ENCODE data around the gene ELF4.

DNA sequence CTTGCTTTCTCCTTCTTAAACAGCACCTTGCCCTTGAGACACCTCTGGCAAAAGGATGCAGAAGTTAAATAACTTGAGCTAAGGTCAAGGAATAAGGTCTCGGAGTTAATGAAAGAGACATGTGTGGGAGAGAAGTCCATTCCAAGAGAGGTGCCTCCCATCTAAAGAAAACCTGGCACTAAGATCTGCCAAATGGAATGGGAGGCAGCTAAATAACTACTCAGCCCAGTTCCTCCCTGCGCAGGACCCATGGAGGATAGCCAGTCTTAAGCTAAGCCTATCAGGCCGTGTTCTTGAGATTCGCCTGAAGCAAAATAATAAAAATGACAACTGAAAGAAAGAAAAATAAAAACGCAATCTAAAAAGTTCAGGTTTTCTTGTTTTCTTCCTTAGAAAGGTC is 20.7 kb upstream of the ELF4 start:
- TF ChIP-seq, protein P1, sequence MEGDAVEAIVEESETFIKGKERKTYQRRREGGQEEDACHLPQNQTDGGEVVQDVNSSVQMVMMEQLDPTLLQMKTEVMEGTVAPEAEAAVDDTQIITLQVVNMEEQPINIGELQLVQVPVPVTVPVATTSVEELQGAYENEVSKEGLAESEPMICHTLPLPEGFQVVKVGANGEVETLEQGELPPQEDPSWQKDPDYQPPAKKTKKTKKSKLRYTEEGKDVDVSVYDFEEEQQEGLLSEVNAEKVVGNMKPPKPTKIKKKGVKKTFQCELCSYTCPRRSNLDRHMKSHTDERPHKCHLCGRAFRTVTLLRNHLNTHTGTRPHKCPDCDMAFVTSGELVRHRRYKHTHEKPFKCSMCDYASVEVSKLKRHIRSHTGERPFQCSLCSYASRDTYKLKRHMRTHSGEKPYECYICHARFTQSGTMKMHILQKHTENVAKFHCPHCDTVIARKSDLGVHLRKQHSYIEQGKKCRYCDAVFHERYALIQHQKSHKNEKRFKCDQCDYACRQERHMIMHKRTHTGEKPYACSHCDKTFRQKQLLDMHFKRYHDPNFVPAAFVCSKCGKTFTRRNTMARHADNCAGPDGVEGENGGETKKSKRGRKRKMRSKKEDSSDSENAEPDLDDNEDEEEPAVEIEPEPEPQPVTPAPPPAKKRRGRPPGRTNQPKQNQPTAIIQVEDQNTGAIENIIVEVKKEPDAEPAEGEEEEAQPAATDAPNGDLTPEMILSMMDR (IDR thresholded peaks at IDR 0.05) = no peak
- no peak for TF ChIP-seq EP300 (IDR thresholded peaks at IDR 0.05)
- TF ChIP-seq POLR2A (IDR thresholded peaks at IDR 0.05) = no peak
